GM12878 (cell line): ENCODE data around the gene C1QTNF7. TPM values are rescaled to one million over a fixed set of nuclear protein-coding genes. Genes with fewer than 3 reads are reported as not detected.

Source experiments
- ATAC-seq: fragments of 200-7000 bp; cut with Tn5 transposase; 3 replicates; pipeline ENCODE4 v1.9.1; 2020; ENCODE audit warnings: mild to moderate bottlenecking, moderate library complexity
- BruUV-seq: library from RNA; stranded (reverse); fragments of 400-500 nt; replicated peaks from 2 replicates; lab custom pipeline; 2021; lab: Mats Ljungman, UMichigan
- CTCF ChIA-PET: fragments of 300-600 bp; sonication (Branson Sonifier 250); formaldehyde crosslinking; extraction: SDS; loops from one replicate; lab custom pipeline; 2021; ENCODE audit warnings: inconsistent platforms; lab: Yijun Ruan, JAX
- POLR2A ChIA-PET: fragments of 350-600 bp; formaldehyde crosslinking; extraction: SDS; loops from one replicate; lab custom pipeline; 2021; ENCODE audit warnings: inconsistent platforms; lab: Charles Lee
- RAD21 ChIA-PET: fragments of 300-600 bp; sonication (Branson Sonifier 250); formaldehyde crosslinking; loops from one replicate; lab custom pipeline; 2023; ENCODE audit warnings: antibody characterized with exemption; ENCODE audit not compliant: unreplicated experiment; lab: Charles Lee
- SMC1A ChIA-PET: fragments of 300-600 bp; sonication (Branson Sonifier 250); formaldehyde crosslinking; loops from one replicate; lab custom pipeline; 2023; ENCODE audit not compliant: unreplicated experiment, uncharacterized antibody; lab: Charles Lee
- DNase-seq: peaks from one replicate; pipeline ENCODE4 v3.0.0-alpha.2; 2011; ENCODE audit warnings: low read depth, low spot score
- FAIRE-seq: peaks from 3 replicates; lab custom pipeline; 2011; peaks lifted over from hg19 to GRCh38; lab: Jason Lieb, UNC
- H2AFZ ChIP-seq: 2 replicates; pipeline ENCODE4 v1.6.0; 2011; ENCODE audit warnings: low read depth, low read length, control low read depth; ENCODE audit not compliant: control insufficient read depth
- H3K27ac ChIP-seq: 2 replicates; pipeline ENCODE4 v1.5.1; 2011; ENCODE audit warnings: control low read depth; ENCODE audit not compliant: control insufficient read depth, insufficient read depth
- H3K27me3 ChIP-seq, 2 experiments: replicated peaks in 1 of 2; 2 replicates each; pipeline versions ENCODE4 v1.6.0 to v1.6.1; 2011; ENCODE audit warnings: low read length in 1 of 2; ENCODE audit not compliant: control insufficient read depth in 2 of 2, insufficient read depth in 2 of 2
- H3K36me3 ChIP-seq, 2 experiments: 2 replicates each; pipeline ENCODE4 v1.5.1; 2011; ENCODE audit warnings: low read length in 1 of 2; ENCODE audit not compliant: control insufficient read depth in 2 of 2, insufficient read depth in 2 of 2
- H3K4me1 ChIP-seq: 2 replicates; pipeline ENCODE4 v1.6.1; 2011; ENCODE audit warnings: mild to moderate bottlenecking, low read length, moderate library complexity, mixed read lengths; ENCODE audit not compliant: control insufficient read depth, insufficient read depth
- H3K4me2 ChIP-seq: 2 replicates; pipeline ENCODE4 v1.6.0; 2011; ENCODE audit warnings: control low read depth; ENCODE audit not compliant: control insufficient read depth, insufficient read depth
- H3K4me3 ChIP-seq: fragments of 200-600 bp; sonication (generic); 2 replicates; pipeline ENCODE4 v1.5.1; 2016
- H3K79me2 ChIP-seq: 2 replicates; pipeline ENCODE4 v1.6.0; 2011; ENCODE audit warnings: low read length; ENCODE audit not compliant: control insufficient read depth, insufficient read depth
- H3K9ac ChIP-seq: 2 replicates; pipeline ENCODE4 v1.8.0; 2011; ENCODE audit warnings: low read length, control low read depth, mixed read lengths; ENCODE audit not compliant: control insufficient read depth, insufficient read depth
- H3K9me3 ChIP-seq: replicated peaks from 3 replicates; pipeline ENCODE4 v1.5.1; 2011; ENCODE audit warnings: mild to moderate bottlenecking, low read length; ENCODE audit not compliant: control insufficient read depth, insufficient read depth
- H4K20me1 ChIP-seq: 2 replicates; pipeline ENCODE4 v1.6.0; 2011; ENCODE audit not compliant: control insufficient read depth, insufficient read depth
- ATF7 ChIP-seq: fragments of 450-650 bp; IDR thresholded peaks from 2 replicates; pipeline ENCODE4 v1.6.1; 2016; ENCODE audit warnings: low read depth, mild to moderate bottlenecking
- BHLHE40 ChIP-seq, 2 experiments: fragments of 450-650 bp in 1 of 2; IDR thresholded peaks; 2 replicates each; pipeline ENCODE4 v1.6.1; 2011 to 2017; ENCODE audit warnings: low read depth in 2 of 2, borderline replicate concordance in 1 of 2, improper control_type of control experiment in 1 of 2, low read length in 1 of 2, mild to moderate bottlenecking in 1 of 2
- CBFB ChIP-seq: IDR thresholded peaks from 2 replicates; pipeline ENCODE4 v1.6.1; 2016; ENCODE audit warnings: antibody characterized with exemption, low read depth
- MTA2 ChIP-seq: fragments of 450-650 bp; IDR thresholded peaks from 2 replicates; pipeline ENCODE4 v1.6.1; 2016; ENCODE audit warnings: low read depth, mild to moderate bottlenecking, moderate library complexity
- SIN3A ChIP-seq: IDR thresholded peaks from 2 replicates; pipeline ENCODE4 v1.6.1; 2012; ENCODE audit warnings: low read depth, low read length, improper control_type of control experiment
- ZBTB11 ChIP-seq: fragments of 450-650 bp; formaldehyde crosslinking; IDR thresholded peaks from 2 replicates; pipeline ENCODE4 v1.5.0; 2022; ENCODE audit warnings: mild to moderate bottlenecking, missing genetic modification characterization
- WGBS: methylation state at CpG from one replicate; pipeline ENCODE4 v1.1.6; 2016; ENCODE audit warnings: low lambda C conversion rate; ENCODE audit not compliant: insufficient replicate concordance, insufficient coverage; ENCODE audit errors: missing lambda C conversion rate; 5-methylcytosine and 5-hydroxymethylcytosine counted together
- in situ Hi-C: fragments of 300-500 bp; cut with MboI; formaldehyde crosslinking; loops from 9 replicates; pipeline ENCODE4 v1.14.3; 2018; ENCODE audit warnings: mixed read lengths
- intact Hi-C: fragments of 100-400 bp; cut with micrococcal nuclease; formaldehyde crosslinking; loops from one replicate; pipeline ENCODE4 v1.14.2; 2022; ENCODE audit not compliant: unreplicated experiment
- polyA plus RNA-seq, 11 experiments: library from polyadenylated mRNA; depleted of rRNA in 4 of 11; unstranded in 6 of 11; stranded (reverse) in 5 of 11; fragments of >200 nt; fragmentation: Nextera tagmentation in 4 of 11; fragmentation: Illumina TruSeq in 1 of 11; extraction: Ambion mirVana in 4 of 11; extraction: Trizol in 1 of 11; gene quantifications; 1 replicate in 1 of 11; 2 replicates in 10 of 11; pipeline versions ENCODE4 v1.2.1 to v1.2.3, GENCODE V29; 2011 to 2016; ENCODE audit warnings: inconsistent platforms in 2 of 11, missing spikeins in 2 of 11, low read depth in 1 of 11
- total RNA-seq, 4 experiments: library from RNA; depleted of rRNA in 3 of 4; stranded (reverse); fragments of >200 nt in 3 of 4; fragmentation: Illumina TruSeq in 1 of 4; extraction: Trizol in 1 of 4; gene quantifications; 2 replicates each; pipeline versions ENCODE4 v1.2.1 to v1.2.3, GENCODE V29; 2013 to 2021
- TF ChIP-seq, protein P1 (sequence below): fragments of 450-650 bp; formaldehyde crosslinking; IDR thresholded peaks from 2 replicates; pipeline ENCODE4 v1.4.0; 2022; ENCODE audit warnings: mild to moderate bottlenecking, moderate library complexity
- TF ChIP-seq, protein P2 (sequence below): fragments of 150-350 bp; IDR thresholded peaks from 2 replicates; pipeline ENCODE4 v1.6.1; 2016; ENCODE audit warnings: low read depth, low read length
- TF ChIP-seq, protein P3 (sequence below): IDR thresholded peaks from 2 replicates; pipeline ENCODE4 v1.6.1; 2012; ENCODE audit warnings: low read depth, low read length, improper control_type of control experiment
- TF ChIP-seq, protein P4 (sequence below): fragments of 450-650 bp; IDR thresholded peaks from 2 replicates; pipeline ENCODE4 v1.6.1; 2017; ENCODE audit warnings: low read depth, mild to moderate bottlenecking, moderate library complexity

The C1QTNF7 gene
- total and polyA plus RNA-seq, 10 of the 15 experiments (the other 5 are each of a cell fraction or from before 2014, with no cell fraction given), result not detected

GRCh38 chr4:15489551-15489950, 61.7 kb downstream of the C1QTNF7 start:
- no peak overlapping the region for H3K27ac ChIP-seq
- H3K36me3 ChIP-seq, result no peaks in the 10 kb centered on the region
- SMC1A ChIA-PET, result no interaction called here
- no peak overlapping the region for H3K9ac ChIP-seq
- no peaks in the 10 kb centered on the region for H4K20me1 ChIP-seq
- FAIRE-seq, result no peak
- ATAC-seq, result no peak
- no peaks in the 10 kb centered on the region for H3K27me3 ChIP-seq
- no peaks in the 10 kb centered on the region for H3K4me1 ChIP-seq
- no TSS peak for BruUV-seq
- POLR2A ChIA-PET, result no interaction called here
- intact Hi-C loops, result no loop called here
- H3K79me2 ChIP-seq, result no peaks in the 10 kb centered on the region
- H3K9me3 ChIP-seq, result no peaks in the 10 kb centered on the region
- 48% methylated on average over 2 of the region's 2 CpGs for WGBS
- DNase-seq, result no peak
- no peak overlapping the region for H3K4me2 ChIP-seq
- in situ Hi-C loops, result no loop called here
- H3K4me3 ChIP-seq, result no peak overlapping the region
- no peak overlapping the region for H2AFZ ChIP-seq
- RAD21 ChIA-PET, result no interaction called here
- CTCF ChIA-PET, result no interaction called here
- TF ChIP-seq, protein P1, sequence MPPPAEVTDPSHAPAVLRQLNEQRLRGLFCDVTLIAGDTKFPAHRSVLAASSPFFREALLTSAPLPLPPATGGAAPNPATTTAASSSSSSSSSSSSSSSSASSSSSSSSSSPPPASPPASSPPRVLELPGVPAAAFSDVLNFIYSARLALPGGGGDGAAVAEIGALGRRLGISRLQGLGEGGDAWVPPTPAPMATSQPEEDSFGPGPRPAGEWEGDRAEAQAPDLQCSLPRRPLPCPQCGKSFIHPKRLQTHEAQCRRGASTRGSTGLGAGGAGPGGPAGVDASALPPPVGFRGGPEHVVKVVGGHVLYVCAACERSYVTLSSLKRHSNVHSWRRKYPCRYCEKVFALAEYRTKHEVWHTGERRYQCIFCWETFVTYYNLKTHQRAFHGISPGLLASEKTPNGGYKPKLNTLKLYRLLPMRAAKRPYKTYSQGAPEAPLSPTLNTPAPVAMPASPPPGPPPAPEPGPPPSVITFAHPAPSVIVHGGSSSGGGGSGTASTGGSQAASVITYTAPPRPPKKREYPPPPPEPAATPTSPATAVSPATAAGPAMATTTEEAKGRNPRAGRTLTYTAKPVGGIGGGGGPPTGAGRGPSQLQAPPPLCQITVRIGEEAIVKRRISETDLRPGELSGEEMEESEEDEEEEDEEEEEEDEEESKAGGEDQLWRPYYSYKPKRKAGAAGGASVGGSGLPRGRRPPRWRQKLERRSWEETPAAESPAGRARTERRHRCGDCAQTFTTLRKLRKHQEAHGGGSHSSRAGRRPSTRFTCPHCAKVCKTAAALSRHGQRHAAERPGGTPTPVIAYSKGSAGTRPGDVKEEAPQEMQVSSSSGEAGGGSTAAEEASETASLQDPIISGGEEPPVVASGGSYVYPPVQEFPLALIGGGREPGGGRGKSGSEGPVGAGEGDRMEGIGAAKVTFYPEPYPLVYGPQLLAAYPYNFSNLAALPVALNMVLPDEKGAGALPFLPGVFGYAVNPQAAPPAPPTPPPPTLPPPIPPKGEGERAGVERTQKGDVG, result no peak
- TF ChIP-seq ZBTB11 (no peak), CBFB (no peak), SIN3A (no peak), BHLHE40 (IDR thresholded peaks at IDR 0.05; ENCODE audit: borderline replicate concordance in 1 of 2, low read depth in 2 of 2, low read length in 1 of 2) (no peak), MTA2 (no peak), ATF7 (no peak)
- TF ChIP-seq, protein P2, sequence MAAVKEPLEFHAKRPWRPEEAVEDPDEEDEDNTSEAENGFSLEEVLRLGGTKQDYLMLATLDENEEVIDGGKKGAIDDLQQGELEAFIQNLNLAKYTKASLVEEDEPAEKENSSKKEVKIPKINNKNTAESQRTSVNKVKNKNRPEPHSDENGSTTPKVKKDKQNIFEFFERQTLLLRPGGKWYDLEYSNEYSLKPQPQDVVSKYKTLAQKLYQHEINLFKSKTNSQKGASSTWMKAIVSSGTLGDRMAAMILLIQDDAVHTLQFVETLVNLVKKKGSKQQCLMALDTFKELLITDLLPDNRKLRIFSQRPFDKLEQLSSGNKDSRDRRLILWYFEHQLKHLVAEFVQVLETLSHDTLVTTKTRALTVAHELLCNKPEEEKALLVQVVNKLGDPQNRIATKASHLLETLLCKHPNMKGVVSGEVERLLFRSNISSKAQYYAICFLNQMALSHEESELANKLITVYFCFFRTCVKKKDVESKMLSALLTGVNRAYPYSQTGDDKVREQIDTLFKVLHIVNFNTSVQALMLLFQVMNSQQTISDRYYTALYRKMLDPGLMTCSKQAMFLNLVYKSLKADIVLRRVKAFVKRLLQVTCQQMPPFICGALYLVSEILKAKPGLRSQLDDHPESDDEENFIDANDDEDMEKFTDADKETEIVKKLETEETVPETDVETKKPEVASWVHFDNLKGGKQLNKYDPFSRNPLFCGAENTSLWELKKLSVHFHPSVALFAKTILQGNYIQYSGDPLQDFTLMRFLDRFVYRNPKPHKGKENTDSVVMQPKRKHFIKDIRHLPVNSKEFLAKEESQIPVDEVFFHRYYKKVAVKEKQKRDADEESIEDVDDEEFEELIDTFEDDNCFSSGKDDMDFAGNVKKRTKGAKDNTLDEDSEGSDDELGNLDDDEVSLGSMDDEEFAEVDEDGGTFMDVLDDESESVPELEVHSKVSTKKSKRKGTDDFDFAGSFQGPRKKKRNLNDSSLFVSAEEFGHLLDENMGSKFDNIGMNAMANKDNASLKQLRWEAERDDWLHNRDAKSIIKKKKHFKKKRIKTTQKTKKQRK, result no peak
- TF ChIP-seq, protein P3, sequence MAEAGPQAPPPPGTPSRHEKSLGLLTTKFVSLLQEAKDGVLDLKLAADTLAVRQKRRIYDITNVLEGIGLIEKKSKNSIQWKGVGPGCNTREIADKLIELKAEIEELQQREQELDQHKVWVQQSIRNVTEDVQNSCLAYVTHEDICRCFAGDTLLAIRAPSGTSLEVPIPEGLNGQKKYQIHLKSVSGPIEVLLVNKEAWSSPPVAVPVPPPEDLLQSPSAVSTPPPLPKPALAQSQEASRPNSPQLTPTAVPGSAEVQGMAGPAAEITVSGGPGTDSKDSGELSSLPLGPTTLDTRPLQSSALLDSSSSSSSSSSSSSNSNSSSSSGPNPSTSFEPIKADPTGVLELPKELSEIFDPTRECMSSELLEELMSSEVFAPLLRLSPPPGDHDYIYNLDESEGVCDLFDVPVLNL, result no peak
- TF ChIP-seq, protein P4, sequence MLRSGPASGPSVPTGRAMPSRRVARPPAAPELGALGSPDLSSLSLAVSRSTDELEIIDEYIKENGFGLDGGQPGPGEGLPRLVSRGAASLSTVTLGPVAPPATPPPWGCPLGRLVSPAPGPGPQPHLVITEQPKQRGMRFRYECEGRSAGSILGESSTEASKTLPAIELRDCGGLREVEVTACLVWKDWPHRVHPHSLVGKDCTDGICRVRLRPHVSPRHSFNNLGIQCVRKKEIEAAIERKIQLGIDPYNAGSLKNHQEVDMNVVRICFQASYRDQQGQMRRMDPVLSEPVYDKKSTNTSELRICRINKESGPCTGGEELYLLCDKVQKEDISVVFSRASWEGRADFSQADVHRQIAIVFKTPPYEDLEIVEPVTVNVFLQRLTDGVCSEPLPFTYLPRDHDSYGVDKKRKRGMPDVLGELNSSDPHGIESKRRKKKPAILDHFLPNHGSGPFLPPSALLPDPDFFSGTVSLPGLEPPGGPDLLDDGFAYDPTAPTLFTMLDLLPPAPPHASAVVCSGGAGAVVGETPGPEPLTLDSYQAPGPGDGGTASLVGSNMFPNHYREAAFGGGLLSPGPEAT, result no peak
